Activated T-helper 1 cell treated with Interleukin-2 at 50 U/mL for 16 hours (primary cell): ENCODE data around the gene RTL10.
"Not testable (repeated sequence)": the region's sequence is repeated elsewhere in the genome, so short reads cannot be mapped to it uniquely, and the experiment has no call there.

Experiments used
- DNase-seq: peaks from one replicate; pipeline ENCODE4 v3.0.0-alpha.2; 2020; ENCODE audit warnings: low read depth

Gene RTL10

DNA sequence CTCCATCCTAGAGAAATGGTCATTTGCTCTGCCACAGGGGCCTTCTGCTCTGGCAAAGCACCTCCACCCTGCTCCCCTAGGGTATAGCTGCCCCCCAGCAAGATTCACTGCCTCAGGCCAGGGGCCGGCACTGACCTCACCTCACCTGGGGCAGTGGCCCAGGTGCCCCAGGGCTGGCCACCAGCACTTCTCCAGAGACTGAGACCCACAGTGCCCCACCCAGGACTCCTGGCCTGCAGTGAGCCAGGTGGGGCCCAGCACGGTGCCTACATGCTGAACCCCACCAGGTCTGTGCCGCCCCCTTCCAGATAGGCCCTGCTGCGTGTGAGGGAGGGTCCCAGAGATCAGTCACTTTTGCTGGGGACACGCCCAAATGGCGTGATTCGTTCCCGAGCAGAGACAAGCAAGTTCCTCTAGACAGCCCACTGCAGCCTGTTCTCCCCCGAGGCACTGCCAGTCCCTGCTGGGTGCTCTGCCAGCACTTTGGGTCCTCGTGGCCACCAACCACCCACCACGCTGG, 10.8 kb downstream of the RTL10 start:
- no peak for DNase-seq

DNA sequence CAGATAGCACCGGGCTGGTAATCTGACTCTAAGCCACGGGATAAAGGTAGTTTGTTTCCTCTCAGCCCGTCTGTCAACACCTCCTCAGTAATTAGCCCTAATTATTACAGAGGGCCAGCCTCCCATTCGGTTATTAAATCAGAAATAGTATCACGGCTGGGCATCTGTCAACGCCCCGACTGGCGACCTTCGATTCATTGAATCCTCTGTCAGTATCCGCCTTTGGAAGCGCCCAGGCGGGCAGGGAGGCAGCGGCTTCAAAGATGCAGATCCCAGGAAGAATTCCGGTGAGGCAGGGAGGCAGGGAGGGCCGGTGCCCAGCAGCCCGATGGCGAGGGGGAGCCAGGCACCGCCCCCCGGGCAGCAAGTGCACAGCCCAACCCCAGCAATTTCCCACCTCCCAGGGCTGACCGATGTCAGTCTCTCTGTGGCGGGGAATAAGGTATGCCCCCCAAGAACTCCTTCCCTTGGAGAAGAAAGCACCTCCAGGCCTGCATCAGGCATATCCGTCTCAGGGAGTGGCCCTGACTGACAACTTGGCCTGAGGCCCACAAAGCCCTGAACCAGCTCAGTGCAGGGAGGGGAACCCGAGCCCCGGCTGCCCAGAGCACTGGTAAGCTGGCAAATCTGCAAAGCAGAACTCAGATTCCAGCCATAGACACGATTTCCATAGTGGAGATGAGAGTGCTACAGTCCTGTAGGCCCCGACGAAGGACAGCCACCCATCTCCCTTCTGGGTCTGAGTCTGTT, 11.4 kb downstream of the RTL10 start:
- no peak for DNase-seq

DNA sequence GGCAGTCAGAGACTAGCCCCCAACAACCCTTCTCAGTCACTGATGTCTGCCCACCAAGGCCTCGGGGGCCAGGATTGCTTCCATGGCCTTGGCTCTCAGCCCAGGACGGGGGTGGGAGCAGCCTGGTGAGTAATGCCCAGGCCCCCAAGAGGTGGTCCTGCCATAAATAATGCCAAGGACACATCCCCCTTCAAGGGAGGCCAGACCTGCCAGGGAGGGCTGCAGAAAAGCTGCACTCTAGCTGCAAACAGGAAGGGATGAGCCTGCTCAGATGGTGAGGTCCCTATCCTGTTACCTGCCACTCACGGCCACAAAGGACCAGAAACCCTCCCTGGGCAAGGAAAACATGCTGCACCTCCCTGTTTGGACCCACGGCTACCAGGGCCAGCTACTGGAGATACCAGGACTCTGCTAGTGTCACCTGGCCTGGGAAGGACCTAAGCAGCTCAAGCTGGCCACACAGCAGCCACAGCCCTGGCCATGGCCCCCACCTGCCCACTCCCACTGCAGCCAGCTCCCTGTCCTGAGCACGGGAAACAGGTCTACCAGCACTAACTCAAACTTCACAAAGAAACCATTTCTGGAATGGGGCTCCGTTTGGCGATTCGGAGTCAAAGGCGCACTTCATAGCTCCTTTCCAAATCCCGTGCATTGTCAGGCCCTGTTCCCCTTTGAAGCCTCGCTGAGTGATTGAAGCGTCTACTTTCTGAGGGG, 12.1 kb downstream of the RTL10 start:
- DNase-seq: no peak

DNA sequence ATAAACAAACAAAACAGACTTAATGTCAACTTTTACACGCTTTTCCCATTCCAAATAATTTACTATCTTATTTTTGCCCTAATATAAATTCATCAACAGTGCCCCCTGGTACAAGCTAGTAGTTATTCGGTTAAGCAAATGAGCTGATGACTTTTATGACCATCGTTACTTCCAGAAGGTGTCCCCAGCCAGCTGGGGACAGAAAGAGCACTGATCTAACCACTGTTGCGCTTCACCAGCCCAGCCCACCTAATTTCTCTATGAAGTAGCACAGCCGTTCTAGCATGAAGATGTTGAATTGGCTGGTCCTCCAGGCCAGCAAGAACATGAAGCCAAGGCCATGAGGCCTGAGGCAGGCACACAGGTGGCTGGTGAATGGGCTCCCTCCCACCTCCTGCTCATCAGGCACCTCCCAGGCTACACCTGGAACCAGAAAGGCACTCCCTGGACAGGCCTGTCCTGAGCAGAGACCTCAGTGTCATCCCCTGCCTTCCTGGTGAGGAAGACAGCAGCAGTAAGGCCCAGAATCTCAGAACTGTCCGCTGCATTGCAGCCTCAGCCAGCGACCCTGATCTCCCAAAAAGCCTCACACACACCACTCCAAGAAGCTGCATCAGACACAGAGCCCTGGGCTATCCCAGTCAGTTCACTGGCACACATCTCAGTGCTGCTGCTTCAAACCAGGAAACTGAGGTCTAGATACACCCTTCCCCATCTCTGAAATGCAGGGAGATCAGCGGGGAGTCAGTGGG, 12.9 kb downstream of the RTL10 start:
- no peak for DNase-seq

DNA sequence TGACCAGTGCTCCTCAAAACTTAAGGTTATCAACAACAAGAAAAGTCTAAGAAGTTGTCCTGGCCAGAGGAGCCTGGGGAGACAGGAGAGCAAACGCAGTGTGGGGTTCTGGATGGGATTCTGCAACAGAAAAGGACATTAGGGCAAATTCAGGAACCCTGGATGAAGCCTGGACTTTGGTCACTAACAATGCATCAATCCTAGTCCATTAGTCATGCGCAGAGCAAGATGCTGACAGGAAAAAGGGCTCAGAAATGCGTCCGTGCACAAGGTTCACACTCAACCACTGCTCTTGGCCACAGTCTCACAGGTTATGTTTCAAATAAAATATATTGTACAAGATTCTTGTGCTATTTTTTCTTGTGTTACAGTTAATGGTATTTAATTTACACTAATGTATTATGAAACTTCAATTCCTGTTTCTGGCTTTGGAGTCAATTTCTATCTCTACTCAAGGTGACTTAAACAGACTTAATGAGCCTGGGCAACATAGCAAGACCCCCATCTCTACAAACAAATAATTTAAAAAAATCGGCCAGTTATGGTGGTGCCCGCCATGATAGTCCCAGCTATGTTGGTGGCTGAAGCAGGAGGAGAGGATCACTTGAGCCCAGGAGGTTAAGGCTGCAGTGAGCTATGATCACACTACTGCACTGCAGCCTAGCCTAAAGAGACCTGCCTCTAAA, 13.6 kb downstream of the RTL10 start:
- no peak for DNase-seq

DNA sequence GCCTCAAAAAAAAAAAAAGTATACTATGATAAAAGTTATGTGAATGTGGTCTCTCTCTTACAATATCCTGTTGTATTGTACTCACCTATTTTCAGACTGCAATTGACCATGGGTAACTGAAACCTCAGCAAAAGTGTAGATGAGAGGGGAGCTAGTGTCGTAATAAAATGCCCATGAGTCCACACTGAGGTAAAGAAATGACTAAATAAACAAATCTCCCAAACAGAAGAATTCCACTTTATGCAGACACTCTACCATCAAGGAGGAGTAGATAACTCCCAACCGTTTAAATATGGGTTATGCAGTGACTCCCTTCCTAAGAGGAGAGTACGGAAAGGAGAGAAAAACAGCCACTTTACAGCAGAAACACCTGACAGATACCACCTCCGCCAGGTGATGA, 14.6 kb downstream of the RTL10 start:
- no peak for DNase-seq

DNA sequence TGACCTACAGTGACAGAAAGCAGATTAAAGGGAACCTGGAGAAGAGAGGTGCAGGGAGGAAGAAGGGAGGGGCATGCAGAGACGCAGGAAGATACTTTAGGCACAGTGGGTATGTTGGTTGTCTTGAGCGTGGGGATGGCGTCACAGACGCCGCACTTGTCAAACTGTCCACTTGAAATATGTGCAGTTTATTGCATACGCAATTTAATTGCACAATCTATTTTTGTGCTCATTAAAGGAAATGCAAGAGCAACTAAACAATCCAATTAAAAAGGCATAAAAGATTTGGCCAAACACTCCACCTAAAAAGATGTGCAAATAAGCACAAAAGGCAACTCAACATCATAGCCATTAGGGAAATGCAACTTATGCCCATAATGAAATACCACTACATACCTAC, 16.8 kb downstream of the RTL10 start:
- no peak for DNase-seq

DNA sequence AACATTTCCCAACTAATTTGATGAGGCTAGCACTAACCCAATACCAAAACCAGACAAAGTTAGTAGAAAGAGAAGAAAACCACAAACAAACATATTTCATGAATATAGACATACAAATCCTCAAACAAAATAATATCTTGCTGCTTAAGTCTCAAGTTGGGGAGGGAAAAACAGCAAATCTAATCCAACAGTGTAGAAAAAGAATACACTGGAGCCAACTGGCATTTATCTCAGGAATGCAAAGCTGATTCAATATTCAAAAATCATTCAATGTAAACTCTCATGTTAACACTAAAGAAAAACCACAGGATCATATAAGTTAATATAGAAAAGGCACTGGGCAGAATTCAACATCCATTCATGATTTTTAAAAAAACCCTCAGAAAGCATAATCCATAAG, 18.2 kb downstream of the RTL10 start:
- DNase-seq: no peak

DNA sequence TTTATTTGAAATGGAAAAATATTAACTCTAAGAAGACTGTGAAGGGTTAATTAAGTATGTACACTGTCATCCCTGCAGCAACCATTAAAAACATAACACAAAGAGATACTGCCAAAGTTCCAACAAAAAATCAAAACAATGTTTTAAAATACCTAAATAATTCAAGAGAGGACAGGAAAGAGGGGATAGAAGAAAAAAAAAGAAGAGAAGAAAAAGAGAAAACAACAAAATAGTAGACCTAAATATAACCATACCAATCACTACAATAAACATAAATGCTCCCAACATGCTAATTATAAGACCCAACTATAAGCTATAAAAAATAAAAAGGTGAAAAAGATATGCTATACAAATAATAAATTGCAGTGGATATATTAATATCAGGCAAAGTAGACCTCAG, 20.1 kb downstream of the RTL10 start:
- DNase-seq: no peak

DNA sequence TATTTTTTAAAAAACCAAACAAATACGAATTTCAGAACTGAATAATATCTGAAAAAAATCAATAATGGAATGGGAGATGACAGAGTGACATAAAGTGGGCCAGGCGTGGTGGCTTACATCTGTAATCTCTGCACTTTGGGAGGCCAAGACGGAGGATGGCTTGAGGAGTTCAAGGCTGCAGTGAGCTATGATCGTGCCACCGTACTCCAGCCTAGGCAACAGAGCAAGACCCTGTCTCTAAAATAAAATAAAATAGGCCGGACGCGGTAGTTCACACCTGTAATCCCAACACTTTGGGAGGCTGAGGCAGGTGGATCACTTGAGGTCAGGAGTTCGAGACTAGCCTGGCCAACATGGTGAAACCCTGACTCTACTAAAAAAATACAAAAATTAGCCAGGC, 21.3 kb downstream of the RTL10 start:
- not testable (repeated sequence) for DNase-seq

DNA sequence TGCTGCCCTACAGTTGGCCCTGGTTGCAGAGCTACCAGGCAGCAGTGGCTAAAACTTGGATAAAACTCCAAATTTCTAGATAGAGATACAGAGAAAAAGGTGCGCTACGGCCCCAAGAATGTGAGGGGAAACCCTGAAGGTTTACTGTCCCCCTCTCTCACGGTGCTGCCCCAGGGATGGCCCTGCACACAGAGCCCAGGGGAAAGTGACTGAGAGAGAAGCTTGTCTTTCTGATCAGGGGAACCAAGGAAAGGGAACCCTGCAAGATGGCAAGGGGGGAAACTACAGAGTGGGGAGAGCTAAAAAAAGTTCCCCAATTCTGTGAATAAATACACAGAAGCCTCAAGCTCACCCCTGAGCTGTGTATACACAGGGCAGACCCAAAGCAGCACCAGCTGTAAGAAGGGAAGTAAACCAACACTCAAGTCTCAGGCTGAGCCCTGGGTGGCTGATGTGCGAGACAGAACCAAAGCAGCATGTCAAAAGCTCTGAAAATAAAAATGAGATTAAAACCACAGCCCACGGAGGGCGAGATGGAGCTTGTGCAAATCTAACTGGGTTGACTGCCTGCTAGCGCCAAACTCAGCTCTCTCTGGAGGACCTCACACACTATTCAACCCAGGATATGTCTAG, 22.1 kb downstream of the RTL10 start:
- DNase-seq: no peak

DNA sequence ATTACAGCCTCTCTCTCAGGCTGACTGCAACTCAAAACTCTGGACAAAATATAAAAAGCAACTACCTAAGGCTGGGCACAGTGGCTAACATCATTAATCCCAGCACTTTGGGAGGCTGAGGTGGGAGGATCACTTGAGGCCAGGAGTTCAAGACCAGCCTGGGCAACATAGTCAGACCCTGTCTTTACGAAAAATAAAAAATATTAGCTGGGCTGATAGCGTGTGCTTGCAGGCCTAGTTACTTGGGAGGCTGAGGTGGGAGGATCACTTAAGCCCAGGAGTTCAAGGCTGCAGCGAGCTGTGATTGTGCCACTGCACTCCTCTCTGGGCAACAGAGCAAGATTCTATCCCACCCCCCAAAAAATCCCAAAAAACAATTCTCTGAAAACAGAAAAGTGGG, 22.7 kb downstream of the RTL10 start:
- not testable (repeated sequence) for DNase-seq

DNA sequence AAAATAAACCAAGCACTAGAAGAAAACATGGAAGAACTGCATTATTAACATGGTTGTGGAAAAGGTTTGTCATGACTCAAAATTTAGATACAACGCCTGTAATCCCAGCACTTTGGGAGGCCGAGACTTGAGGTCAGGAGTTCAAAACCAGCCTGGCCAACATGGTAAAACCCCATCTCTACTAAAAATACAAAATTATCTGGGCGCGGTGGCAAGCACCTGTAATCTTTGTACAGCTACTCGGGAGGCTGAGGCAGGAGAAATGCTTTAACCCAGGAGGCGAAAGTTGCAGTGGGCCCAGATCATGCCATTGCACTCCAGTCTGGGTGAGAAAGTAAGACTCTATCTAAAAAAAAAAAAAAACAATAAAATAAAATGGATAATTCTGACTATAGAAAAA, 23.7 kb downstream of the RTL10 start:
- no peak for DNase-seq

DNA sequence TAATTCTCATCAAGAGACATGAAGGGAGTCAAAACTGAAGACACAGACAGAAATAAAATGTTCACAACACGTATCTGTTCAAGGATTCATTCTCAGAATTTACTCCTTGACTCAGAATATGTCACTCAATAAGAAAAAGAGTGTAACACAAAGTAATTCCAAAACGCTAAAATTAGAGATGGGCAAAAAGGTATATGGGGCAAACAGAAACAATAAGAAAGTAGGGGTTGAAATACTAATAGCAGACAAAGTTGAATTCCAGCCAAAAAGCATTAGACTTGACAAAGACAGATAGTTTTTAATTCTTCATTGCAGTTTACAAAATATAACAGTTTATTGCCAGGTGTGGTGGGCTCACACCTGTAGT, 26.7 kb downstream of the RTL10 start:
- DNase-seq: no peak

DNA sequence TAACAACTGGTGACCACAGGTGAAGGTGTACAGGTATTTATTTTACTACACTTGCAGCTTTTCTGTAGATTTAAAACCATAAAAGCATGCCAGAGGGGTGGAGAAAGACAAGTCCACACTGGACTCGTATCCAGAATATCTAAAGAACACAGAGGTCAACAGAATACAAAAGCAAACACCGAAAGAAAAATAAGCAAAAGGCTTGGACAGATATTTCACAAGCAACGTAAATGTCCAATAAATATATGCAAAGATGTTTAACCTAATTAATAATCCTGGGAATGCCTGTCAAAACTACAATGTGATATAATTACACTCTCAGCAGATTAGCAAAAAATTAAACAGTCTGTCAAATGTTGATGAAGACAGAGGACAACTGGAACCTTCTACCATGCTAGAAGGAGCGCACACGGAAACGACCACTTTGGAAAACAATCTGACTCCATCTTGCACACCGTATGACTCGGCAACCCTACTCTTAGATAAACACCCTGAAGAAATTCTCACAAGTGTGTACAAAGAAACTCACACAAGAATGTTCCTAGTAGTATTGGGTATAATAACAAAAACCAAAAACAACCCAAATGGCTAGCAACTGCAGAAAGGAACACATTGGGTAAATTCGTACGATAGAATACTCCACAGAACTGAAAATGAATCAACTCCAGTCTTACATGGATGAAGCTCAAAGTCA, 27.2 kb downstream of the RTL10 start:
- DNase-seq: no peak

DNA sequence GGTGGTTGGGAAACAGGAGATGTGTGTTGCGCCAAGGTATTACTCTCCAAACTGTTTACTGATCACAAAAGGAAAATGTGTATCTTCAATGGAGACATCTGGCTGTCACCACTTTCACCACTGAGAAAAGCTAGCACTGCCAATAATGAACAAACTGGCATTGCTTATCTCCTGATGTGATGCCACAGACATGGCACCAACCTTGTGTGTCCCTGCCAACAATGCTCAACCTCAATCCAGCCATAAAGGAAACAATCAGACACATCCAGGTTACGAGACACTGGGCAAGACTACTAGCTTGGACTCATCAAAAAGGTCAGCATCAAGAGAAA, 28.1 kb downstream of the RTL10 start:
- DNase-seq: no peak

DNA sequence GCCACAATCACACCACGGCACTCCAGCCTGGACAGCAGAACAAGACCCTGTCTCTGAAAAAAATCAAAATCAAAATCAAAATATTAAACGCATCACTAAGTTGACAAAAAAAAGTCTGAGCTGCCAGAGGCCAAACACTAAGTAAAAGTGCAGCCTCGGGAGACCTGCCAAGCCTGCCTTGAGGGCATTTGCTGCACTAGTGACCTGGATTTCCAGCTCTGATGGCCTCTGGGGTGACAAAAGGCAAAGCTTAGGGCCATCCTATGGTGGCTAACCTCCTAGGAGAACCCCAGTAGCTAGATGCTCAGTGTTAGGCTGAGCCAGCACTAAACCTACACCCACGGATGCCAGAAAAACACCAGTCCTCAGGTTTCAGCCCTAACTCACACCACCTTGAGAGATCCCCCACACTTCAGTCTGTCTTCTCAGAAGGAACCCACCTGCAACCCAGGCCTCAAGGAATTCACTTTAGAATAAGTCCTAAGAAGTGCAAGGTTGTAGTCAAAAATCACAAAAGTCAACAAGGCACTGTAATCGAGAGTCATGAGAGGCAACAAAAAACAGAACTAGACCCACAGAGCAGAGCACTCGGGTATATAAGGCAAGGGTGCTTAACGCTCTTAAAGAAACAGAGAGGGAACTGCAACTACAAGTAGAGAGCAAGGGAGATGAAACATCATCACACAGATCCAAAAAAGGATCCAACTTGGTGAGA, 28.6 kb downstream of the RTL10 start:
- DNase-seq: no peak

DNA sequence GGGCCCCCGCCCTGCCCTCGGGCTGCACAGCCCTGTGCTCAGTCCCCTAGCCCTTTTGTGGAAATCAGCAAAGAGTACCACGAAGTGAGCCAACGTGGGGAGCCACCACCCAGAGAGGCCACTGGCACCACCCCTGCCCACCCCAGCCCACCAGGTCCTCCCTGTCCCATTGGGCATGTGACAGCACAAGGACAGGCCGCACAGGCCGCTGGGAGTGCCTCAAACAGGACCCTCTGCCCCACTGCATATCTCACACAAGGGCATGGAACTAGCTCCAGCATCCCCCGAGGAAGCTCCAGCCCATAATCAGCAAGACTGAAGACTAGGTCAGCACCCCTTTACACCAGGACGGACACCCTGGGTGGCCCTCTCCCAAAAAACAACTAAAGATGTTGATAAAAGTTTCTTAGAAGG, 29.7 kb downstream of the RTL10 start:
- DNase-seq: no peak

DNA sequence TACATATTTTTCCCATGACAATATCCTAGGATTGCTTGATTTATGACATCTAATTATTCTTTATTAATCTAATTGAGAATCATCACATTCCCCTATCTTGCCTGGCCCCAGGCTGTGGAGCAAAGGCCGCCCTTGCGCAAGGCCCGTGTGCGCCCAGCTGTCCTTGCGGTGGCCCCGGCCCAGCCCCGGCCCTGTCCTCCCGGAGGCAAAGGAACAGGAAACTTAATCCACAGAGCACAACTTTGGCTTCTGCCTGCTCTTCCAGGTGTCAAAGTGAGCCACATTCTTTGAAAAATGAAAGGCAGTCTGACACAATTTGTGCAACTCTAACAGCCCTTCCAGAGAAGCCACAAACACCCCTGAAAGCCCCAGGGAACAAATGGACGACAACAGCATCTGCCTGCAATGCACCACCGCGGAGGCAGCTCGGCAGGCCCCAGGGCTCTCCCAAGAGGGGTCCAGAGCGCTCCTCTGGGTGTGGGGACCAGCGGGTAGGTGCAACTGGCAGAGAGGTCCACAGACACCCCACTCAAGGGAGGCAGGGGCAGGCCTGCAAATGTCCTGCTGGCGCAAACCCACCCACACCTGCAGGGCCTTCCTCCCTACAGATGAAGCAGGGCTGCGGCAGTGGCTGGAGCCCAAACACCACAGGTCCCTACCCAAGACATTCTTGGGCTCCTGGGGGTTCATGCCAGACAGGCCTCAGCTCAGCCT, 30.3 kb downstream of the RTL10 start:
- DNase-seq: no peak

DNA sequence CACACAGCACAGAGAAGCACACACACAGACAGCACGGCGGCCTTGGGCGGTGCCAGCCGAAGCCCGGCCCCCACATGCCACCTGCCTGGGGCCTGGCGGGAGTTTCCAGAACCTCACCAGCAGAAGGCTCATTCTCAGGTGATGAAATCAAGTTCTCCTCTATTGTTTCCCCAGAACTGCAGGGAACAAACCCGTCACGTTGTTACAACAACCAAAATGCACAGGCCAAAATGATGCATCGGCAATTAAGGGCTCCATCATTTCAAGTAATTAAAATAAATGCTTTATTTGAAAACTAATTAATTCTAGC, 30.8 kb downstream of the RTL10 start:
- no peak for DNase-seq
